ENCODE data around the gene TENT5C.

The TENT5C gene

GRCh38 chr1:117616356-117616755 is 10.5 kb downstream of the TENT5C start:
- DNase-seq: peak; percentile 71 to 87

- DNase-seq: no peak
Observed at GRCh38 chr1:117616967-117617366, 11.1 kb downstream of the TENT5C start.

GRCh38 chr1:117618450-117619122 is 12.7 kb downstream of the TENT5C start:
- no peak for DNase-seq

GRCh38 chr1:117620440-117620839 is 14.6 kb downstream of the TENT5C start:
- no peak for DNase-seq

GRCh38 chr1:117621316-117621715 is 15.5 kb downstream of the TENT5C start:
- DNase-seq: no peak

- DNase-seq: no peak
Observed at GRCh38 chr1:117622726-117623125, 16.9 kb downstream of the TENT5C start.

- DNase-seq: no peak
Observed at GRCh38 chr1:117623141-117623540, 17.3 kb downstream of the TENT5C start.

GRCh38 chr1:117623698-117624097 is 17.9 kb downstream of the TENT5C start:
- no peak for DNase-seq

- DNase-seq: no peak
Observed at GRCh38 chr1:117627546-117628130, 21.8 kb downstream of the TENT5C start.

- no peak for DNase-seq
Observed at GRCh38 chr1:117628343-117628742, 22.5 kb downstream of the TENT5C start.

GRCh38 chr1:117629625-117630422 is 24.0 kb downstream of the TENT5C start:
- DNase-seq: no peak

- DNase-seq: no peak
Observed at GRCh38 chr1:117630423-117630998, 24.7 kb downstream of the TENT5C start.

GRCh38 chr1:117631359-117632160 is 25.7 kb downstream of the TENT5C start:
- no peak for DNase-seq

GRCh38 chr1:117632269-117633067 is 26.6 kb downstream of the TENT5C start:
- DNase-seq: peak; percentile 77 to 93

- no peak for DNase-seq
Observed at GRCh38 chr1:117633068-117633345, 27.2 kb downstream of the TENT5C start.

GRCh38 chr1:117633423-117633822 is 27.6 kb downstream of the TENT5C start:
- DNase-seq: no peak

GRCh38 chr1:117633936-117634335 is 28.1 kb downstream of the TENT5C start:
- no peak for DNase-seq

GRCh38 chr1:117634631-117635030 is 28.8 kb downstream of the TENT5C start:
- no peak for DNase-seq

- DNase-seq: no peak
Observed at GRCh38 chr1:117635805-117636204, 30.0 kb downstream of the TENT5C start.

GRCh38 chr1:117636637-117637425 is 31.0 kb downstream of the TENT5C start:
- no peak for DNase-seq

- DNase-seq: no peak
Observed at GRCh38 chr1:117638141-117638540, 32.3 kb downstream of the TENT5C start.
